ENCODE results near the gene MED16.
A peak's percentile ranks its signal among the peaks of the same experiment; 100 is the strongest.

MED16 gene

DNA sequence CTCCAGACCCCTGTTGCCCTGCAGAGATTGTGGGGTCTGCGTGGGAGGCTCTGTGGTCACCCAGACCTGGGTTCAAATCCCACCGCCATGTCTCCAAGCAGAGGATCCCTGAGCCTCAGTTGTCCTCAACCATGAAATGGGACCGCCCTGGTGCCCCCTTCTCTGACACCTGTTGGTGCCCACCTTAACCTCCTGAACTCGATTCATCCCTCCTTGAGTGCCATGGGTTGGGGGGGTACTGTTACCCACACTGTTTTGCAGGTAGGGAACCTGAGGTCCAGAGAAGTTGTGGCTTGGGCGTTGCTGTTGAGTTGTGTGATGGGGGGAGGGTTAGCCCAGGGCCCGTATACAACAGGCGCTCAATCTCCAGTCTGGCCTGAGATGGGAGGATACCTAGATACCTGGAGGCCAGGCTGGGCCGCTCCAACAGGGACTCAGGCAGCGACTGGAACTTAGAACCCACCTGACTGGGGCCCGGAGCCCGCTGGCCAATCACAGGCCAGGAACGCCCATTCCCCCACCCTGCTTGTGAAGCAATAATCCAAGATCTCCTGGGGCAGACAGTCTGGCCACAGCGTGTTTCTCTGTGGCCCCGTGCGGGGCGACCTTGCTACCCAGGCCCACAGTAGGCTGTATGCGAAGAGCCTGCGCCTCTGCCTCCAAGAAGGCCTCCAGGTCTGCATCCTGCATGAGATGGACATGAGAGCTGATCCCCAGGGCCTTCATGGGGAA is 35.6 kb upstream of the MED16 start:
- DNase-seq: no peak

DNA sequence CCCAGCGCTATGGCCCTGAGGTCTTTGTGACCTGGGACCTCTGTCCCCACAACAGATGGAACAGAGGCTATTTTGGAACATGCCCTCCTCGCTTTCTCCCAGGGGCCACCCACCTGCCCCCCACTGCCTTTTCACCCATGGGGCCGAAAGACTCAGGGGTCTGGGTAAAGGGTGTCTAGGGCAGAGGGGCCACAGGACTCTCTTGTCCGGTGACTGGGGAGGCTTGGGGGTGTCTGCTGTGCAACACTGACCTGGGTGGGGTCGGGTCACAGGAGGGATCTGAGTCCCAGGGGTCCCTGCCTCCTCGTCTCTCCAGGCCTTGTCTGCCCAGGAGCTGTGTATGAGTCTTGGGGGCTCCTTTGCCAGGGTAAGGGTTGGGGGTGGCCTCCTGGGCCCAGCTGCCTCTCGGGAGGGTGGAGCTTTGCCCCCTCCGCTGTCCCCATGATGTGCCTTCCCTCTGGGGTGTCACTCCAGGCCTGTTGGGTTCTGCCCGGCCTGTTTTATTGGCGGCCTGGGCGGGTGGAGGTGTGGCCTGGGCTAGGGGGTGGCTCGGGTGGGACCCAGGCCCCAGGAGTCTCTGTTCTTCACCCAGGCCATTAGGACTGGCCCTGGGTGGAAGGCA is 34.9 kb upstream of the MED16 start:
- no peak for DNase-seq

DNA sequence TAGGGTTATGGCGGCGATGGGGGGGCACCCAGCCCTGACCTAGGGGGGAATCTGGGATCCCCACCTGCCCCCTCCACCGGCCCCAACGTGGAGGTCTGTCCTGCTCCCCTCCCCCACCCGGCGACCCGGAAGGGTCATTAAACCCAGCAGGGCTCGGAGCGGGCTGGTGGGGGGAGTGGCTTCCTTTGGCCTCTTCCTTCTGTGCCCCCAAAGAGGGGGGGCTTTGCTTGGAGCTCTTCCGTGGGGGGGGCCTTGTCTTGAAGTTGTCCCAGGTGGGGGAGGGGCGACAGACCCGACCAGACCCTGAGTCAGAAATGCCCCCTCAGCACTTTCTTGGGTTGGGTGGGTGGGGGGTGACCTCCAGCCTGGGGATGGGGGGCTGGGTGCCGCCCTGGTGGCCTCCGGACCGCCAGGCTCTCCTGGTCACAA is 34.4 kb upstream of the MED16 start:
- no peak for DNase-seq

DNA sequence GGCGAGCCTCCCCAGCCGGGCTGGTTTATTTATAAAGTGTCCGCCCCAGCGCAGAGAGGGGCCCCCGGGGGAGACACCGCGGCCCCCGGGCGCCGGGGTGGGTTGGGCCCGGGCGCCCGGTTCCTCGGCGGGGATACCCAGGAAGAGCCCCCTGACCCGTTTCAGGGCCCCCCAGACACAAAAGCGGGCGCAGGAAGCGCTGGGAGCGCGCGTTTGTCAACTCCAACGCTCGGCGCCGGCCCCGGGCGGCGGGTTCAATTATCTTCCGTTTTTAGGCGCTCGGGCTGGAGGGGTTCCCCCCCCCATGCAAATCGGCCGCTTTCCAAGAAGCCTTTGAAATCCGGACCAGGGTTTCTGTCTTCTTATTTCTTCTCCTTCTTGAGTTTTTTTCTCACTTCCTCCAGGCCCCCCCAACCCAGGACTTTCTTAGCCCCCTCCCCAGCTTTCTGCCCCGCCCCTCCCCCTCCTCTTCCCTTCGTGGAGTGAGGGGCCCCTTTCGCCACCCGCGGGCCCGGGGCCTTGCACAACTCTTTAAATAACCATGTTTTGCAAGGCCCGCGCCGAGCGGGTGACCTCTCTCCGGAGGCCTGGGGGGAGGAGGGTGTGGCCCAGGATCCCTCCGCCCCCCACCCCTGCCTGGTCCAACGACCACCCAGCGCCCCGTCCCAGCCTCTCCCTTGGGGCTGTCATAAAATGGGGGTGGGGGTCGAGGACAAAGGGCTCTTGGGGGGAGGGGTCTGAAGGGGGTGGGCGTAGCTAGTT is 33.8 kb upstream of the MED16 start:
- DNase-seq: peak in 9 of 51 donors; percentile 11 to 36 (median 16)

DNA sequence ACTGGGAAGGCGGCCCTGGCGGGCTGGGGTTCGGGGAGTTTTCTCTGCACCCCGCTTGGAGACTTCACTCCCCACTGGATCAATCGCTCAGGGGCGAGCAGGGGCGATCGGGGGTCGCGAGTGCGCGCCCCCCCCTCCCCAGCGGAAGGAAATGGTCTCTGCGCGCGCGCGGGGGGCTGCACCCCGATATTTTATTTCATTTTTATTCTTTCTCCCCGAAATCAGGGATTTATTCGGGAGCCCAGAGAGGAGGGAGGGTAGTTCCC is 33.3 kb upstream of the MED16 start:
- DNase-seq: no peak

DNA sequence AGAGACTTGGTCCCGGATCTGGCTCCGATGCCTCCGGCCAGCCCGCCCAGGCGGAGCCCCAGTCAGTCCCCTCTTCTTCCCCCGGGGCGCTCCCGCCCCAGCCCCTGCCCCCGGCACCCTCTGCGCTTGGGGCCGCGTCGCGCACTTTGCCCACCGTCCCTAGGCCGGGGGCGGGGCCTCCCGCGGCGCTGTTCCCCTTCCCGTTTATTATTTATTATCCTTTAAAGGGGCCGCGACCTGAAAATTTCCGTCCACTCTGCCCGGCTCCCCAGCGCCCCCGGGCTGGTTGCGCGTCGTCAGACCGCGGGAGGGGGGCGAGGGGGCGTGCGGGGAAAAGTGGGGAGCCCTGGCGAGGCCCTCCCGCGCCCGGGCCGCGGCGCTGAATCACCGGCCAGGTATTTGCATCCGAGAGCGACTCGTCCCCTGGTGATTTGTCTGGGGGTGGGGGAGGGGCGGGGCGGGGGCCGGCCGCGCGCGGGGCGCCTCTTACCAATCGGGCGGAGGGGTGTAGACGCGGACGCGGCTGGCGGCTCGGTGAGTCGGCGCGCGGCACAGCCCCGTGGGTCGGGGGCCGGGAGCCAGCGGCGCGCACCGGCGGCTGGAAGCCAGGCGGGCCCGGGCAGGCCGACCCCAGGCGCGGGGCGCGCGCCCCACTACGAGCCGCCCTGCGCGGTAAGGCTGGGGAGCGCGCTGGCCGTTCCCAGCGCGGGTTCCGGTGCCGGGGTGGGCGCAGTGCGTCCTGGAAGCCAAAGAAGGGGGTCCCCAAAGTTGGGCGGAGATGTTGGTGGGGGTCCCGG is 32.7 kb upstream of the MED16 start, which contains the start of gene ARID3A:
TSS of gene ARID3A (plus strand) at position 510 of the 797 bp plus-strand sequence. CDS start 3,494 bp downstream, outside the sequence.
- peak in 47 of 51 donors; percentile 25 to 90 (median 64) for DNase-seq

DNA sequence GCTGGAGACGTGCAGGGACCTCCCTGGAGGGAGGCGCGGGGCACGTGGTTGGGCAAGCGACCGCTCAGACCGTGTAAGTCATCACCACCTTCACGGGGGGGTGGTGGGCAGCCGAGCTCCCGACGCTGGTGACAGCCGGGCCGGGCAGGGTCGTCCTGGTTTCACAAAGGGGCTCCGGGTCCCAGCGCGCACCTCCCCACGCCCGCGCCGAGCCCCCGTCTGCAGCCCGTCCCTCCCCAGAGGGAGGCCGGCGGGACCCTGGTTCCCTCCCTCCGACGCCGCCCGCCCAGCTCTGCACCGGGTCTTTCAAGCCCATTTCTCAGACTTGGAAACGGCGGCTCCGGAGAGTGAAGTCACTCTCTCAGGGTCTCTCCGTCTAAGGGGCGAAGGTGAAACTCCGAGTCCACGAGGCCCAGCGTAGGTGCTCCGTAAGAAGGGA is 32.1 kb upstream of the MED16 start:
- peak in 10 of 51 donors; percentile 47 to 90 (median 70) for DNase-seq

DNA sequence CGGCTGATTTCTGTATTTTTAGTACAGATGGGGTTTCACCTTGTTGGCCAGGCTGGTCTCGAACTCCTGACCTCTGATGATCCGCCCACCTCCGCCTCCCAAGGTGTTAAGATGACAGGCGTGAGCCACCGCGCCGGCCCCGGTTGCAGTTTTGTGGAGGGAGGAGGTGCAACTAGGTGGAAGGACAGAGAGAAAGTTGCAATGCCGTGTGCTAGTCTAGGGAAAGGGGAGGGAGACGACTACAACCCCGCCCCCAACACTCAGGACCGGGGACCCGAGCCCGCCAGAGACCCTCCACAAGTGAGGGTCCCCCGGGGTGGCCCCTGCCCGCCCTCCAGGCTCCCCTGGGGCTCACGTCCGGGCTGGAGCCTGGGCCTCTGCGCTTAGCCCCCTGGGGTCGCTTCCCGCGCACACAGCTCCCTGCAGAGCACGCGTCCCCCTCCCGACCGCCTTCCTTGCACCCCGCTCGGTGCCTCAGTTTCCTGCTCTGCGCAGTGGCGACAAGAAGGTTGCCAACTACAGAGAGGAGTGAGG is 31.6 kb upstream of the MED16 start:
- DNase-seq: no peak

DNA sequence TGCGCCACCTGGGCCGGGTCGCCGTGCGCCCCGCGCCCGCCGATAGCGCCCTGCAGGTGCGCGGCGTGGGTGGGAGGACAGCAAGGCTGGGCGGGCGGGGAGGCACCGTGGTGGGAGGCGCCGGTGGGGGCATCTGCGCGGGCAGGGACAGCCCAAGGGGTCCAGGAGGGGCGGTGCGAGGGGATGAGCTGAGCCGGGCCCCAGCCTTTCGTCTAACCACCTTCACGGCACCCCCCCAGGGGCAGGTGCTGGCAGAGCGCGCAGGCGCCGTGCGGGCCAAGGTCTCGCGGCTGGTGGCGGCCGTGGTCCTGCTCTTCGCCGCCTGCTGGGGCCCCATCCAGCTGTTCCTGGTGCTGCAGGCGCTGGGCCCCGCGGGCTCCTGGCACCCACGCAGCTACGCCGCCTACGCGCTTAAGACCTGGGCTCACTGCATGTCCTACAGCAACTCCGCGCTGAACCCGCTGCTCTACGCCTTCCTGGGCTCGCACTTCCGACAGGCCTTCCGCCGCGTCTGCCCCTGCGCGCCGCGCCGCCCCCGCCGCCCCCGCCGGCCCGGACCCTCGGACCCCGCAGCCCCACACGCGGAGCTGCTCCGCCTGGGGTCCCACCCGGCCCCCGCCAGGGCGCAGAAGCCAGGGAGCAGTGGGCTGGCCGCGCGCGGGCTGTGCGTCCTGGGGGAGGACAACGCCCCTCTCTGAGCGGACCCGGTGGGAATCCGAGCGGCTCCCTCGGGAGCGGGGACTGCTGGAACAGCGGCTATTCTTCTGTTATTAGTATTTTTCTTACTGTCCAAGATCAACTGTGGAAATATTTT is 27.3 kb upstream of the MED16 start:
- peak in 4 of 51 donors; percentile 14 to 27 (median 18) for DNase-seq

DNA sequence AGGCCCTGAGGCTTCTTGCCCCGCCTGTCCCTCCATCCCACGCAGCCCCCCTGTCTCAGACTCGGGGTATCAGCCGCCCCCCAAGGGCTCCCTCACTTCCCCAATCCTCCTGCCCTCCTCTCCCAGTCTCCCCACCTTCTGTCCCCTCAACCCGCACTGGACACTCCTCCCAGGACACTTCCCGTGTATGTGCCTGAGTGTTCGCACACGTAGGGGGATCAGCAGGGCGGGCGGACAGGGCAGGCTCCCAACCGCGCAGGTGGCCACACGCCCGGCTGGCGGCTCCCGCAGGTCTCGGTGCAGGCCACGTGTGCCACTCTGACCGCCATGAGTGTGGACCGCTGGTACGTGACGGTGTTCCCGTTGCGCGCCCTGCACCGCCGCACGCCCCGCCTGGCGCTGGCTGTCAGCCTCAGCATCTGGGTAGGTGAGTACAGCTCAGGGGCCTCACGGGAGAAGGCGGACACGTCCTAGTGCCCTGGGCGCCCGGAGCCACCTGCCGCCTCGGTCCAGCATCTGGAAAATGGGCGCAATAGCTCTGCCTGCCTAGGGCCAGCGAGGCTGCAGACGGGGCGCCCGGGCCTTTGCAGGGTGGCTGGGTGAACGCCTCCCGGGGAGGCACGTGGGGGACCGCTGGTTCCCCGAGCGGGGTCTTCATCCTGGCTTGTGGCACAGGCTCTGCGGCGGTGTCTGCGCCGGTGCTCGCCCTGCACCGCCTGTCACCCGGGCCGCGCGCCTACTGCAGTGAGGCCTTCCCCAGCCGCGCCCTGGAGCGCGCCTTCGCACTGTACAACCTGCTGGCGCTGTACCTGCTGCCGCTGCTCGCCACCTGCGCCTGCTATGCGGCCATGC is 26.4 kb upstream of the MED16 start:
- no peak for DNase-seq

DNA sequence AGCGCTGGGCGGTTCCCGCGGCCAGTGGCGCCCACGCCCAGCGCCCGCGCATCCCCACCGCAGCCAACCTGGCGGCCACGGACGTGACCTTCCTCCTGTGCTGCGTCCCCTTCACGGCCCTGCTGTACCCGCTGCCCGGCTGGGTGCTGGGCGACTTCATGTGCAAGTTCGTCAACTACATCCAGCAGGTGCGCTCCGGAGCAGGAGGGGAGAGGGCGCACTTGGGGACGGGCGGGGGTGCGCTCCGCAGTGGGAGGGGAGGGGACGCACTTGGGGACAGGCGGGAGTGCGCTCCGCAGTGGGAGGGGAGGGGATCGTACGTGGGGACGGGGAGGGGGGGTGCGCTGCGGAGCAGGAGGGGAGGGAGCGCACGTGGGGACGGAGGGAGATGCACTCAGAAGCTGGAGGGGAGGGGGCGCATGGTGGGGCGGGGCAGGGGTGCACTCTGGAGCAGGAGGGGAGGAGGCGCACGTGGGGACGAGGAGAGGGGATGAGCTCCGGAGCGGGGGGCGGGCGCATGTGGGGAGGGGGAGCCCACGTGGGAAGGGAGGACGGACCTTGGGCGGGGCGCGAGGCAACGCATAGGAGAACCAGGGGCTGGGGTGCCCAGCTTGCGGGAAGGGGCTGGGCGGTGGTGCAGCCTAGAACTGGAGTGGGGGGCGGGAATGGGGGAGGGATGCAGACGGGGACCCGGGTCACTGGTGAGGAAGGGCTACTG is 25.7 kb upstream of the MED16 start:
- no peak for DNase-seq

DNA sequence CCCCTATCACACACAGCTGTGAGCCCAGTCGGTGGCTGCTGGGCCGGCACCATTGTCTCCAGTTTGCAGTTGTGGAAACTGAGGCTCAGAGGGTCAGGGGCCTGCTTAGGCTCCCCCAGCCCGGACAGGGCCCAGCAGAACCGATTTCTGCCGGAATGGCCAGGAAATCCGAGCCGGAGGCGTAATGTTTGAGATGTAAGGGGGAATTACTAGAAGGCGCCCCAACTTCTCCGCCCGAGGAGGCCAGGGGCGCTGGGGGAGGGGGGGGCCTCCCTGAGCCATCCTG is 25.1 kb upstream of the MED16 start:
- no peak for DNase-seq

DNA sequence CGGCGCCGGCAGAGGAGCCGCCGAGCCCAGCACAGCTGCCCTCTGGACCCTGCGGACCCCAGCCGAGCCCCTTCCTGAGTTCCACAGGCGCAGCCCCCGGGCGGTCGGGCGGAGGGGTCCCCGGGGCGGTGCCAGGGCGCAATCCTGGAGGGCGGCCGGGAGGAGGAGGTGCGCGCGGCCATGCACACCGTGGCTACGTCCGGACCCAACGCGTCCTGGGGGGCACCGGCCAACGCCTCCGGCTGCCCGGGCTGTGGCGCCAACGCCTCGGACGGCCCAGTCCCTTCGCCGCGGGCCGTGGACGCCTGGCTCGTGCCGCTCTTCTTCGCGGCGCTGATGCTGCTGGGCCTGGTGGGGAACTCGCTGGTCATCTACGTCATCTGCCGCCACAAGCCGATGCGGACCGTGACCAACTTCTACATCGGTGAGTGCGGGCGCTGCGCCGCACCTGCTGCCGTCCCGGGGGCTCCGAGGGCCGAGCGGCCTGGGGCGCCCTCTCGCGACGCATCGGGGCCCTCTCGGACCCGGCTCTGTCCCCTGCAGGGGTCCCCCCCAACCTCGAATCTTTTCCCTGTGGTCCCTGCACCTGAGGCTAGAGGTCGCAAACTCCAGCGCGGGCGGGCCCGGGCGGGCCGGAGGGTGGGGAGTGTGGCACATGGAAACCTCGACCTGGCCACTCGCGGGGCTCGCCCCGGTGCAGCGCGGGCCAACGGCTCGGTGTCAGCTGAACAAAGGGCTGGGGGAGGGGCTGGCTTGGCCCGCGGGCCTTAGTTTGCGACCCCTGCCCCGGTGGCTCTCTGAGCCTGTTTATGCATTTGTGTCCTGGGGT is 24.6 kb upstream of the MED16 start, which contains the start of gene KISS1R:
TSS of gene KISS1R (plus strand) at position 11 of the 829 bp plus-strand sequence. CDS start at position 181, 170 bp downstream.
- DNase-seq: peak in 1 of 51 donors; percentile 13

DNA sequence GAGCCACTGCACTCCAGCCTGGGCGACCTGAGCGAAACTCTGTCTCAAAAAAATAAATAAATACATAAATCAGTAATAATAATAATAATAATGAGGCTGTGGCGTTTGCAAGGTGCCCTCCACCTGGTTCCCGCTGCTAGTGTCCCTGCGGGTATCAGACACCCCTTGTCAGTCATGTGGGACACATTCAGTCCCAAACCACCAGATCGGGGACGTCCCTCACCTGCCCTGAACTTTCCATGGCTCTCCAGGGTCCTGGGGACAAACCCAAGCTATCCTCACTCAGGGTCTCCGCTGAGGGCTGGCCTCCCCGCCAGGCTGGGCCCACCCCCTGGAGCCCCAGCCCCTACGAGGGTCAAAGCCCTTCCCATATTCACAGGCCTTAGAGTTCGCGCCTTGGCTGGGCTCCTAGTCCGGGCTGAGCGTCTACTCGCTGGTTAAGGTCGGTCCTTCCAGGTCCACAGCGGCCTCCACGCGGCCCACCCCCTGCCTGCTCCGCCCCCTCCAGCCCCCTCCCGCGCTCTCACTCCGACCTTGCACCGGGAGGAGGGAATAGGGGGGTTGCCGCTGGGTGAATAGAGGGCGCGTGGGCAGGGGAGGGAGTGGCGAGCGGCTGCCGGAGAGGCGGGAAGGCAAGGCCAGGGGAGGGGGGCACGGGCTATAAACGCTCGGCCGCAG is 23.8 kb upstream of the MED16 start:
- DNase-seq: peak in 1 of 51 donors; percentile 9

DNA sequence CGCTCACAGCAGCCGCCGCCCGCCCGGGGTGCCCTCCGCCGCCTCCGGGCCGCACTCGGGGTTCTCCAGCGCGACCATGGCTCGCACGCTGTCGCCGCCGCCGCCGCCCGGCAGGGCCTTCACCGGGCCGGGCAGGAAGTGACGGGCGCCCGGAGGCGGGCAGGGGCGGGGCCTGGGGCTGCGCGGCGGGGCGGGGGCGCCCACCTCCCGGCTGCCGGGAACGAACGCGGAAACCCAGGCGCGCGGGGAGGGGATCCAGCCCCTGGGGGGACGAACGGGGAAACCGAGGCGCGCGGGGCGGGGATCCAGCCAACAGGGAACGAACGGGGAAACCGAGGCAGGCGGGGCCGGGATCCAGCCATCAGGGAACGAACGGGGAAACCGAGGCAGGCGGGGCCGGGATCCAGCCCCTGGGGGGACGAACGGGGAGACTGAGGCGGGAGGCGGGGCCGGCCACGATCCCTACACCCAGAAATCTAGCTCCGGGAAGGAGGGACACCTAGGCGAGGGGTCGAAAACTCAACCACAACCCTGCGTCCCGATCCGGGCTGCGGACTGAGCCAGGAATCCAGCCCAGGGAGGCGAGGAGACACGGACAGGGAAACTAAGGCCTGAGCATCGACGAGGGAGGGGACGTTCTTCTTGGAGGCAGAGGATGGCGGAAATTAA is 20.2 kb upstream of the MED16 start, which contains the start of gene R3HDM4:
TSS of gene R3HDM4 (minus strand) at position 140 of the 669 bp plus-strand sequence. CDS start at position 78, 62 bp downstream.
- peak in 48 of 51 donors; percentile 23 to 87 (median 63) for DNase-seq
